Measurements from ENCODE around the gene CAPN13.

CAPN13 gene

GRCh38 chr2:30784682-30785081, 22.6 kb downstream of the CAPN13 start:
- DNase-seq, result no peak

GRCh38 chr2:30781961-30782533, 25.2 kb downstream of the CAPN13 start:
- DNase-seq, result no peak

- DNase-seq, result no peak
These were observed 25.8 kb downstream of the CAPN13 start for GRCh38 chr2:30781451-30781850.

GRCh38 chr2:30780776-30781330, 26.4 kb downstream of the CAPN13 start:
- no peak for DNase-seq

- DNase-seq, result no peak
These were observed 28.6 kb downstream of the CAPN13 start for GRCh38 chr2:30778611-30779010.

- DNase-seq, result no peak
These were observed 29.4 kb downstream of the CAPN13 start for GRCh38 chr2:30777661-30778505.

GRCh38 chr2:30776831-30777635, 30.2 kb downstream of the CAPN13 start:
- DNase-seq, result no peak

- DNase-seq, result no peak
These were observed 31.4 kb downstream of the CAPN13 start for GRCh38 chr2:30775833-30776232.

- DNase-seq, result no peak
These were observed 35.1 kb downstream of the CAPN13 start for GRCh38 chr2:30772021-30772705.

GRCh38 chr2:30770816-30771576, 36.2 kb downstream of the CAPN13 start:
- no peak for DNase-seq

GRCh38 chr2:30769891-30770462, 37.3 kb downstream of the CAPN13 start:
- no peak for DNase-seq

GRCh38 chr2:30769481-30769780, 37.8 kb downstream of the CAPN13 start:
- no peak for DNase-seq

GRCh38 chr2:30768708-30769480, 38.4 kb downstream of the CAPN13 start:
- DNase-seq, result no peak

GRCh38 chr2:30768036-30768686, 39.1 kb downstream of the CAPN13 start:
- no peak for DNase-seq

- no peak for DNase-seq
These were observed 40.6 kb downstream of the CAPN13 start for GRCh38 chr2:30766666-30767065.

- no peak for DNase-seq
These were observed 41.3 kb downstream of the CAPN13 start for GRCh38 chr2:30765876-30766470.

GRCh38 chr2:30765191-30765590, 42.1 kb downstream of the CAPN13 start:
- DNase-seq, result no peak

- DNase-seq, result no peak
These were observed 43.0 kb downstream of the CAPN13 start for GRCh38 chr2:30764021-30764800.

- no peak for DNase-seq
These were observed 44.0 kb downstream of the CAPN13 start for GRCh38 chr2:30763151-30763660.

All from T1000 (cell line).